ENCODE data around the gene LIN28A. TPM values are rescaled to one million over a fixed set of nuclear protein-coding genes. Genes with fewer than 3 reads are reported as not detected.

The LIN28A gene
- total RNA-seq, 1 donor from 2014 or later: not detected

DNA sequence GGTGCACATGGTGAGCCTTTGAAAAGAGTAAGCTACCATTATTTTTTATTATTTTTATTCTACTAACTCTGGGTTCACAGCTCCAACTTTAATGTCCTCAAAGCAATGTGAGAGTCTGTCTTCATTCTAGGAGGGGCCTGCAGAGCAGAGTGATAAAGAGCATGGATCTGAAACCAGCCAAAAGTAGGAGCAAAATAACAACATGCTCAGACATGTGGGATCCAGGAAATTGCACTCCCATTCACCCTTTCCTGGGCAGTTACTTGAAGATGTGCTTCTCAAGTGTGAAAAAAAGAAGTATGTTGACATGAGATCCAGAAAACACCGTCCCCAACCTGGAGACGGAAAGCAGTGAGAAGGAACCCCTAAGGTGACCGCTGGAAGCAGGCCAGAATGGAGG lies 8.7 kb upstream of the LIN28A start:
- Histone ChIP-seq H3K4me3 (no peak overlapping the region), H3K36me3 (no peaks in the 10 kb centered on the region), H3K9me3 (no peaks in the 10 kb centered on the region), H3K27ac (no peak overlapping the region), H3K4me1 (no peaks in the 10 kb centered on the region), H3K27me3 (no peaks in the 10 kb centered on the region)
- no peak for DNase-seq (ENCODE audit: extremely low spot score in 2 of 2)
- TF ChIP-seq, protein P1, sequence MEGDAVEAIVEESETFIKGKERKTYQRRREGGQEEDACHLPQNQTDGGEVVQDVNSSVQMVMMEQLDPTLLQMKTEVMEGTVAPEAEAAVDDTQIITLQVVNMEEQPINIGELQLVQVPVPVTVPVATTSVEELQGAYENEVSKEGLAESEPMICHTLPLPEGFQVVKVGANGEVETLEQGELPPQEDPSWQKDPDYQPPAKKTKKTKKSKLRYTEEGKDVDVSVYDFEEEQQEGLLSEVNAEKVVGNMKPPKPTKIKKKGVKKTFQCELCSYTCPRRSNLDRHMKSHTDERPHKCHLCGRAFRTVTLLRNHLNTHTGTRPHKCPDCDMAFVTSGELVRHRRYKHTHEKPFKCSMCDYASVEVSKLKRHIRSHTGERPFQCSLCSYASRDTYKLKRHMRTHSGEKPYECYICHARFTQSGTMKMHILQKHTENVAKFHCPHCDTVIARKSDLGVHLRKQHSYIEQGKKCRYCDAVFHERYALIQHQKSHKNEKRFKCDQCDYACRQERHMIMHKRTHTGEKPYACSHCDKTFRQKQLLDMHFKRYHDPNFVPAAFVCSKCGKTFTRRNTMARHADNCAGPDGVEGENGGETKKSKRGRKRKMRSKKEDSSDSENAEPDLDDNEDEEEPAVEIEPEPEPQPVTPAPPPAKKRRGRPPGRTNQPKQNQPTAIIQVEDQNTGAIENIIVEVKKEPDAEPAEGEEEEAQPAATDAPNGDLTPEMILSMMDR (IDR thresholded peaks at IDR 0.05): no peak
- TF ChIP-seq POLR2A (IDR thresholded peaks at IDR 0.05) (no peak), POLR2AphosphoS5 (IDR thresholded peaks at IDR 0.05; ENCODE audit: insufficient read depth in 1 of 2, low read depth in 1 of 2) (no peak)
- intact Hi-C loops (cut with DNase I): no loop called here

DNA sequence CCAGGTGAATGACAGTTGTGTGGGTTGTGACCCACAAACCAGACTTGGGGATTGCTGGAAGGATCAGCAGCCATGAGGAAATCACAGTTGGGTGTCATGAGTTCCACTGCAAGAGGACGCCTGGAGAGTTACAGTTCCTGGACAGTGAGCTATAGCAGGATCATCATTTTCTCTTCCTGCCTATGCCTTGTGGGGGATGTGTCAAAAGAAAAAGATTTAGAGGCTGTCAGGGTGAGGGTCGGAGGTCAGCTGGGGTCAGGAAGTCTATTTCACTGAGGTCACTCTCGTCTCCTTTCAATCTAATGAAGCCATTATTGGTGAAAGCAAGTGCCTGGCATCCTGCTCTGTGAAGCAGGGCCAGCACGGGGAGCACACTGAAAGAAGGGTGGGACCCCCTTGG lies 7.0 kb upstream of the LIN28A start:
- Histone ChIP-seq H3K4me1 (no peaks in the 10 kb centered on the region), H3K27ac (no peak overlapping the region), H3K9me3 (no peaks in the 10 kb centered on the region), H3K36me3 (no peaks in the 10 kb centered on the region), H3K27me3 (no peaks in the 10 kb centered on the region), H3K4me3 (no peak overlapping the region)
- intact Hi-C loops (cut with DNase I): no loop called here
- TF ChIP-seq POLR2AphosphoS5 (IDR thresholded peaks at IDR 0.05; ENCODE audit: insufficient read depth in 1 of 2, low read depth in 1 of 2): no peak
- TF ChIP-seq, protein P1 (IDR thresholded peaks at IDR 0.05): no peak
- no peak for TF ChIP-seq POLR2A (IDR thresholded peaks at IDR 0.05)
- DNase-seq (ENCODE audit: extremely low spot score in 2 of 2): no peak

DNA sequence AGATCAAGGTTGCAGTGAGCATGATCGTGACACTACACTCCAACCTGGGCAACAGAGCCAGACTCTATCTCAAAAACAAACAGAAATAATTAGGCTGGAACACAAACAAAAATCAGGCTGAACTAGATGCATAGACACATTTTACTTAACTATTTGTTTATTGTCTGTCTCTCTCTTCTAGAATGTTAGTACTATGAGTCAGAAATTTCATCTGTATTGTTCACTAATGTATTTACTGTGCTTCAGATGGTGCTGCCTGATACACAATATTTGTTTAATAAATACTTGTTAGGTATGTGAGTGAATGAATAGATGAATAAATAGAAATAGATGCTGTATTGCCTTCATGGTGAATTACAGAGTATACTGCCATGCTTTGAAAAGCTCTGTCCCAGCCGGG lies 6.0 kb upstream of the LIN28A start:
- Histone ChIP-seq H3K4me3 (no peak overlapping the region), H3K27me3 (no peaks in the 10 kb centered on the region), H3K27ac (no peak overlapping the region), H3K4me1 (no peaks in the 10 kb centered on the region), H3K36me3 (no peaks in the 10 kb centered on the region), H3K9me3 (no peaks in the 10 kb centered on the region)
- TF ChIP-seq POLR2A (IDR thresholded peaks at IDR 0.05): no peak
- TF ChIP-seq, protein P1 (IDR thresholded peaks at IDR 0.05): no peak
- no peak for TF ChIP-seq POLR2AphosphoS5 (IDR thresholded peaks at IDR 0.05; ENCODE audit: insufficient read depth in 1 of 2, low read depth in 1 of 2)
- DNase-seq (ENCODE audit: extremely low spot score in 2 of 2): no peak
- intact Hi-C loops (cut with DNase I): no loop called here

DNA sequence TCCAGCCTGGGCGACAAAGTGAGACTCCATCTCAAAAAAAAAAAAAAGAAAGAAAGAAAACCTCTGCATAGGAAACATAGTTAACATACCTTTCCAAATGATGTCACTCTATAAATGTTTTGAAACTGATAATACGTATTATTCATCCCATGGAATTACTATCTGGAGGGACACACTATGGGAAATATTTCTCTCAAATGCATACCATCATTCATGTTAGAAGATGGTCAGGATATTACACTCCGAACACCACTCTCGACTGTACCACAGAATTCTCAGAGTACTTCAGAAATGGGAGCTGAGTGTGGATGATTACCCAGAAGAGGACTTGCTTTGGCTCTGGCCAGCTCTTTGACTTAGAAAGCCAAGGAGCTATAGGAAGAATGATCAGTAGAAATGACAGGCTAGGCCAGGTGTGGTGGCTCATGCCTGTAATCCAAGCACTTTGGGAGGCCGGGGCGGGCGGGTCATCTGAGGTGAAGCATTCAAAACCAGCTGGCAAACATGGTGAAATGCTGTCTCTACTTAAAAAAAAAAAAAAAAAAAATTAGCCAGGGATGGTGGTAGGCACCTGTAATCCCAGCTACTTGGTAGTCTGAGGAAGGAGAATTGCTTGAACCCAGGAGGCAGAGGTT lies 5.2 kb upstream of the LIN28A start:
- H3K36me3 ChIP-seq: no peaks in the 10 kb centered on the region
- no peak overlapping the region for H3K27ac ChIP-seq
- TF ChIP-seq POLR2AphosphoS5 (IDR thresholded peaks at IDR 0.05; ENCODE audit: insufficient read depth in 1 of 2, low read depth in 1 of 2): no peak
- TF ChIP-seq, protein P1 (IDR thresholded peaks at IDR 0.05): no peak
- TF ChIP-seq POLR2A (IDR thresholded peaks at IDR 0.05): no peak
- H3K27me3 ChIP-seq: peaks cover 2% of the 10 kb centered on the region
- H3K9me3 ChIP-seq: no peaks in the 10 kb centered on the region
- no peak for DNase-seq (ENCODE audit: extremely low spot score in 2 of 2)
- H3K4me1 ChIP-seq: no peaks in the 10 kb centered on the region
- intact Hi-C loops (cut with DNase I): no loop called here
- no peak overlapping the region for H3K4me3 ChIP-seq

DNA sequence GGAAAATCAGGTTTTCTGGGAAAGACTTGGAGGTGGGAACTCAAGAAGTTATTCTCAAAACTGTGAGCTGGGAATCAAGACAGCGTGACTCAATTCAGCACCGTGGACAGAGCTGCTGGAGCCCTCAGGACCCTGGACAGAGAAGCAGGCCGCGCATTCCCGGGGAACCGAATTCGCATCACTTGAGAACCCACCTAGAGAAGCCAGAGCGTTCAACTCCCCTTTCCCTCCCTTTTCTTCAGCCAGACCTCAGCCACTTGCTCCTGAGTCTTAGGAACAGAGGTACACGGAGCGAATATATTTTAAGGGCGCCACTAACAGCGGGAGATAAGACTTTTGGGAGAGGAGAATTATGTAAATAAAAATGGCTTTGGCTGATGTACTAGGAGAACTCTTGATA lies 2.0 kb upstream of the LIN28A start:
- intact Hi-C loops (cut with DNase I): no loop called here
- no peaks in the 10 kb centered on the region for H3K4me1 ChIP-seq
- H3K9me3 ChIP-seq: no peaks in the 10 kb centered on the region
- H3K36me3 ChIP-seq: no peaks in the 10 kb centered on the region
- H3K27me3 ChIP-seq: peaks cover 23% of the 10 kb centered on the region
- TF ChIP-seq POLR2A (IDR thresholded peaks at IDR 0.05) (no peak), POLR2AphosphoS5 (IDR thresholded peaks at IDR 0.05; ENCODE audit: insufficient read depth in 1 of 2, low read depth in 1 of 2) (no peak)
- TF ChIP-seq, protein P1 (IDR thresholded peaks at IDR 0.05): no peak
- H3K4me3 ChIP-seq: no peak overlapping the region
- DNase-seq (ENCODE audit: extremely low spot score in 2 of 2): no peak
- no peak overlapping the region for H3K27ac ChIP-seq

All from vagina (tissue), 2 donors.